B cell (primary cell): Measurements from ENCODE around the gene ADAMTSL2. TPM values are rescaled to one million over a fixed set of nuclear protein-coding genes. Genes with fewer than 3 reads are reported as not detected.

Experiments
- ATAC-seq: fragments of 200-7000 bp; cut with Tn5 transposase; one replicate; pipeline ENCODE4 v1.10.0; 2021; ENCODE audit warnings: low read depth, mild to moderate bottlenecking, moderate number of reproducible peaks, moderate library complexity
- CTCF ChIA-PET: fragments of 350-600 bp; sonication (Branson Sonifier 250); formaldehyde crosslinking; loops from one replicate; lab custom pipeline; 2021; ENCODE audit warnings: antibody characterized with exemption, inconsistent platforms; lab: Charles Lee
- POLR2A ChIA-PET: fragments of 350-600 bp; sonication (Branson Sonifier 250); formaldehyde crosslinking; loops from one replicate; lab custom pipeline; 2021; ENCODE audit warnings: antibody characterized with exemption; lab: Charles Lee
- DNase-seq: peaks from one replicate; pipeline ENCODE4 v3.0.0; 2013
- H2AFZ ChIP-seq: 2 replicates; pipeline ENCODE4 v1.6.1; 2012; ENCODE audit warnings: mild to moderate bottlenecking, low read depth, low read length; ENCODE audit not compliant: insufficient read depth, poor library complexity, severe bottlenecking
- H3K27ac ChIP-seq, 2 donors: 1 replicate in 1 of 2; 2 replicates in 1 of 2; pipeline ENCODE4 v1.5.1; 2012 to 2013; ENCODE audit warnings: low read length in 2 of 2, mild to moderate bottlenecking in 2 of 2, moderate library complexity in 1 of 2
- H3K27me3 ChIP-seq, 4 experiments: fragments of 200-600 bp in 1 of 4; sonication (generic) in 1 of 4; replicated peaks in 1 of 4; 1 replicate in 2 of 4; 2 replicates in 2 of 4; pipeline versions ENCODE4 v1.6.1 to v1.7.0; 2013 to 2016; ENCODE audit warnings: low read length in 3 of 4, mild to moderate bottlenecking in 2 of 4, mixed read lengths in 1 of 4, moderate library complexity in 1 of 4; ENCODE audit not compliant: insufficient read depth in 4 of 4, control insufficient read depth in 3 of 4; ENCODE audit errors: control extremely low read depth in 1 of 4
- H3K36me3 ChIP-seq, 2 experiments: replicated peaks in 1 of 2; 1 replicate in 1 of 2; 2 replicates in 1 of 2; pipeline versions ENCODE4 v1.6.1 to v1.7.1; 2013; ENCODE audit warnings: low read length in 1 of 2; ENCODE audit not compliant: insufficient read depth in 2 of 2, control insufficient read depth in 1 of 2; ENCODE audit errors: control extremely low read depth in 1 of 2, extremely low read depth in 1 of 2
- H3K4me1 ChIP-seq, 2 donors: fragments of 200-600 bp in 1 of 2; sonication (generic) in 1 of 2; 1 replicate in 1 of 2; 2 replicates in 1 of 2; pipeline versions ENCODE4 v1.5.1 to v1.6.1; 2013 to 2017; ENCODE audit warnings: low read length in 2 of 2; ENCODE audit not compliant: control insufficient read depth in 2 of 2, insufficient read depth in 2 of 2
- H3K4me2 ChIP-seq: replicated peaks from 2 replicates; pipeline ENCODE3; 2012; ENCODE audit warnings: mild to moderate bottlenecking, low read depth, low read length; ENCODE audit not compliant: poor library complexity, severe bottlenecking
- H3K4me3 ChIP-seq, 5 experiments: fragments of 200-600 bp in 1 of 5; sonication (generic) in 1 of 5; 1 replicate in 3 of 5; 2 replicates in 2 of 5; pipeline versions ENCODE4 v1.5.1 to v1.7.0; 2011 to 2016; ENCODE audit warnings: low read length in 4 of 5, mild to moderate bottlenecking in 4 of 5, low read depth in 2 of 5, control low read depth in 1 of 5, moderate library complexity in 1 of 5; ENCODE audit not compliant: insufficient read depth in 1 of 5; ENCODE audit errors: control extremely low read depth in 1 of 5, extremely low read depth in 1 of 5
- H3K79me2 ChIP-seq: fragments of 200-600 bp; sonication (generic); one replicate; pipeline ENCODE4 v1.6.0; 2016; ENCODE audit warnings: low read length; ENCODE audit not compliant: control insufficient read depth, insufficient read depth
- H3K9ac ChIP-seq: fragments of 200-600 bp; sonication (generic); 2 replicates; pipeline ENCODE4 v1.6.1; 2017; ENCODE audit warnings: mild to moderate bottlenecking, low read length, moderate library complexity
- H3K9me3 ChIP-seq, 3 donors: one replicate each; pipeline versions ENCODE4 v1.6.1 to v1.7.1; 2013; ENCODE audit warnings: low read length in 2 of 3; ENCODE audit not compliant: control insufficient read depth in 2 of 3, insufficient read depth in 1 of 3; ENCODE audit errors: control extremely low read depth in 1 of 3
- H4K20me1 ChIP-seq: 2 replicates; pipeline ENCODE4 v1.6.0; 2012; ENCODE audit warnings: mild to moderate bottlenecking, low read length; ENCODE audit not compliant: insufficient read depth, control insufficient read depth, poor library complexity, severe bottlenecking
- H3K27ac Mint-ChIP-seq: one replicate; pipeline ENCODE4 v1.8.0; 2021; ENCODE audit warnings: mixed read lengths
- H3K27me3 Mint-ChIP-seq: one replicate; pipeline ENCODE4 v1.8.0; 2021; ENCODE audit warnings: mixed read lengths
- H3K4me1 Mint-ChIP-seq: one replicate; pipeline ENCODE4 v1.8.0; 2021; ENCODE audit warnings: mixed read lengths
- H3K4me3 Mint-ChIP-seq: one replicate; pipeline ENCODE4 v1.8.0; 2021; ENCODE audit warnings: mixed read lengths
- H3K9me3 Mint-ChIP-seq: one replicate; pipeline ENCODE4 v1.8.0; 2022; ENCODE audit warnings: mixed read lengths; ENCODE audit not compliant: insufficient read depth
- EZH2 ChIP-seq: IDR thresholded peaks from 2 replicates; pipeline ENCODE4 v1.6.1; 2012; ENCODE audit warnings: borderline replicate concordance, low read depth, mild to moderate bottlenecking, moderate library complexity, low read length; ENCODE audit not compliant: insufficient read depth, poor library complexity, severe bottlenecking
- WGBS: methylation state at CpG from one replicate; pipeline ENCODE4 v1.1.5; 2013; ENCODE audit warnings: missing lambda C conversion rate; ENCODE audit not compliant: insufficient coverage; 5-methylcytosine and 5-hydroxymethylcytosine counted together
- intact Hi-C: fragments of 100-400 bp; cut with micrococcal nuclease; formaldehyde crosslinking; loops from one replicate; pipeline ENCODE4 v1.10.0; 2022
- polyA plus RNA-seq: library from polyadenylated mRNA; depleted of rRNA; stranded (reverse); fragments of >200 nt; gene quantifications from 2 replicates; pipeline ENCODE4 v1.2.3, GENCODE V29; 2012
- total RNA-seq, 2 donors: library from RNA; stranded (reverse); fragments of 120-200 nt in 1 of 2; gene quantifications; 1 replicate in 1 of 2; 2 replicates in 1 of 2; pipeline versions ENCODE4 v1.2.3 to v1.2.4, GENCODE V29; 2013 to 2022
- TF ChIP-seq, protein P1 (sequence below): fragments of 200-600 bp; IDR thresholded peaks from one replicate; pipeline ENCODE4 v1.8.0; 2022; ENCODE audit warnings: antibody characterized with exemption, mild to moderate bottlenecking

The ADAMTSL2 gene
- total and polyA plus RNA-seq, 2 donors (not counting 1 experiment from before 2014, with no cell fraction given) = 0.03 TPM; not detected in 1

DNA sequence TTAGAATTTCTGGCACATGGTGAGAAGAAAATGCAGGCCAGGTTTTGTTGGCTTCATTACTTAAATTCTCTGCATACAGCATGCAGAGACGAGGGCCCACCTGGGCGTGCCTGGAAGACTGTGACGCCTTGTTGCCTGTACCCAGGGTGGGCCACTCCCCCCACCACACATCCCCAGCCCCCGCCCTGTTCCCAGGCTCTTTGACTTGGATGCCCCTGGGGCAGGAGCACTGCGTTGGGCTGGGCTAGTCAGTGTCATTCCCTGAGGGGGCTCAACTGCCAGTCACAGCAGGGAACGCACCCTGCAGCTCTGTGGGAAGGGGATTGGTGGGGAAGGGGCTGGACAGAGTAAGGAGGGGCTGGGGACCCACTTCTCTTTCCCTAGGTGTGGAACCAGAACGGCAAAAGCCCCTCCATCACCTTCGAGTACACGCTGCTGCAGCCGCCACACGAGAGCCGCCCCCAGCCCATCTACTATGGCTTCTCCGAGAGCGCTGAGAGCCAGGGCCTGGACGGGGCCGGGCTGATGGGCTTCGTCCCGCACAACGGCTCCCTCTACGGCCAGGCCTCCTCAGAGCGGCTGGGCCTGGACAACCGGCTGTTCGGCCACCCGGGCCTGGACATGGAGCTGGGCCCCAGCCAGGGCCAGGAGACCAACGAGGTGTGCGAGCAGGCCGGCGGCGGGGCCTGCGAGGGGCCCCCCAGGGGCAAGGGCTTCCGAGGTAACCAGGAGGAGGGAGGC is 19.6 kb downstream of the ADAMTSL2 start:
- Mint-ChIP-seq H3K27me3 (peaks cover 23% of the 10 kb centered on the region), H3K9me3 (no peaks in the 10 kb centered on the region), H3K4me1 (peaks cover 15% of the 10 kb centered on the region), H3K4me3 (no peak overlapping the region), H3K27ac (no peak overlapping the region)
- TF ChIP-seq, protein P1, sequence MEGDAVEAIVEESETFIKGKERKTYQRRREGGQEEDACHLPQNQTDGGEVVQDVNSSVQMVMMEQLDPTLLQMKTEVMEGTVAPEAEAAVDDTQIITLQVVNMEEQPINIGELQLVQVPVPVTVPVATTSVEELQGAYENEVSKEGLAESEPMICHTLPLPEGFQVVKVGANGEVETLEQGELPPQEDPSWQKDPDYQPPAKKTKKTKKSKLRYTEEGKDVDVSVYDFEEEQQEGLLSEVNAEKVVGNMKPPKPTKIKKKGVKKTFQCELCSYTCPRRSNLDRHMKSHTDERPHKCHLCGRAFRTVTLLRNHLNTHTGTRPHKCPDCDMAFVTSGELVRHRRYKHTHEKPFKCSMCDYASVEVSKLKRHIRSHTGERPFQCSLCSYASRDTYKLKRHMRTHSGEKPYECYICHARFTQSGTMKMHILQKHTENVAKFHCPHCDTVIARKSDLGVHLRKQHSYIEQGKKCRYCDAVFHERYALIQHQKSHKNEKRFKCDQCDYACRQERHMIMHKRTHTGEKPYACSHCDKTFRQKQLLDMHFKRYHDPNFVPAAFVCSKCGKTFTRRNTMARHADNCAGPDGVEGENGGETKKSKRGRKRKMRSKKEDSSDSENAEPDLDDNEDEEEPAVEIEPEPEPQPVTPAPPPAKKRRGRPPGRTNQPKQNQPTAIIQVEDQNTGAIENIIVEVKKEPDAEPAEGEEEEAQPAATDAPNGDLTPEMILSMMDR = no peak
- no peak for TF ChIP-seq EZH2
- Histone ChIP-seq H3K79me2 (no peaks in the 10 kb centered on the region), H3K4me2 (no peak overlapping the region), H4K20me1 (no peaks in the 10 kb centered on the region), H3K4me3 (no peak overlapping the region), H3K4me1 (peaks cover 13 to 17% of the 10 kb centered on the region in 2 donors), H3K9ac (no peak overlapping the region), H3K9me3 (peaks cover 0 to 4% (median 0%) of the 10 kb centered on the region in 3 donors), H3K27ac (no peak overlapping the region), H3K36me3 (no peaks in the 10 kb centered on the region), H2AFZ (no peak overlapping the region), H3K27me3 (peaks cover 0 to 36% (median 4%) of the 10 kb centered on the region in 4 experiments)
- ChIA-PET POLR2A (interaction anchor here (0.6 kb wide), 1 partner anchor 186 kb away, joined by 3 read pairs; no protein-coding TSS in a partner anchor), CTCF (no interaction called here)
- intact Hi-C loops = no loop called here
- DNase-seq = no peak
- ATAC-seq = no peak
- WGBS = 93% methylated on average over 31 of the region's 31 CpGs

DNA sequence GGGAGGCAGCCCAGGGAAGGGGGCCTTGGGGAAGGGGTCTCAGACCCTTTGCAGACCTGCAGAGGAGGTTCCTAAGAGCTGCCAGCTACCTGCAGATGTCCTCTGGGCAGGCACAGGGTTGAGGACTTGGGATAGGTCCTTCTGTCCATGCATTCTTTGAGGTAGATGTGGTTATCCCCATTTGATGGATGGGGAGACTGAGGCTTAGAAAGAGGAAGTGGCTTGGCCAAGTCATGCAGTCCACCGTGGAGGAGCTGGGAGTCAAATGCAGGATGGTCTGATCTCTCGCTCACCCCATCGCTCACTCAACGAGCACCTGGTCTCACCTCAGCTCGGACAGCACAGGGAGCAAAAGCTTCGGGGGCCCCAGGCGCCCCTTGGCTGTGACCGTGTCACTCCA is 20.2 kb downstream of the ADAMTSL2 start:
- H3K4me1 ChIP-seq = peaks cover 13 to 17% of the 10 kb centered on the region in 2 donors
- no peaks in the 10 kb centered on the region for H4K20me1 ChIP-seq
- H3K9me3 Mint-ChIP-seq = no peaks in the 10 kb centered on the region
- H3K79me2 ChIP-seq = no peaks in the 10 kb centered on the region
- no peak overlapping the region for H3K4me3 ChIP-seq
- H3K27me3 ChIP-seq = peaks cover 0 to 32% (median 4%) of the 10 kb centered on the region in 4 experiments
- intact Hi-C loops = no loop called here
- H3K4me1 Mint-ChIP-seq = peaks cover 15% of the 10 kb centered on the region
- ChIA-PET POLR2A (no interaction called here), CTCF (no interaction called here)
- H3K4me3 Mint-ChIP-seq = no peak overlapping the region
- DNase-seq (no peak), ATAC-seq (no peak)
- no peak overlapping the region for H3K27ac ChIP-seq
- H3K4me2 ChIP-seq = no peak overlapping the region
- no peaks in the 10 kb centered on the region for H3K36me3 ChIP-seq
- H3K27me3 Mint-ChIP-seq = peaks cover 25% of the 10 kb centered on the region
- H3K9ac ChIP-seq = no peak overlapping the region
- H2AFZ ChIP-seq = no peak overlapping the region
- no peak overlapping the region for H3K27ac Mint-ChIP-seq
- no peak for TF ChIP-seq EZH2
- TF ChIP-seq, protein P1 = no peak
- whole genome bisulfite sequencing = 69% methylated on average over 3 of the region's 8 CpGs
- H3K9me3 ChIP-seq = peaks cover 0 to 4% (median 0%) of the 10 kb centered on the region in 3 donors
